GM10248 (cell line): ENCODE data around the gene MYO9B.

ENCODE experiments used
- CTCF ChIA-PET: fragments of 300-600 bp; sonication (Branson Sonifier 250); formaldehyde crosslinking; extraction: SDS; loops from one replicate; lab custom pipeline; 2021; ENCODE audit warnings: antibody characterized with exemption; lab: Yijun Ruan, JAX
- POLR2A ChIA-PET: fragments of 350-650 bp; sonication (Branson Sonifier 250); formaldehyde crosslinking; extraction: SDS; loops from one replicate; lab custom pipeline; 2020; ENCODE audit warnings: antibody characterized with exemption; lab: Yijun Ruan, JAX
- DNase-seq: peaks from one replicate; pipeline ENCODE4 v3.0.0; 2012; ENCODE audit errors: extremely low spot score
- TF ChIP-seq, protein P1 (sequence below): IDR thresholded peaks from 2 replicates; pipeline ENCODE4 v1.5.1; 2012; ENCODE audit warnings: mild to moderate bottlenecking, low read depth; ENCODE audit errors: extremely low read depth, missing control alignments, control extremely low read depth

The MYO9B gene

GRCh38 chr19:17145546-17146497 lies 70.2 kb downstream of the MYO9B start:
- no peak for DNase-seq
- TF ChIP-seq, protein P1, sequence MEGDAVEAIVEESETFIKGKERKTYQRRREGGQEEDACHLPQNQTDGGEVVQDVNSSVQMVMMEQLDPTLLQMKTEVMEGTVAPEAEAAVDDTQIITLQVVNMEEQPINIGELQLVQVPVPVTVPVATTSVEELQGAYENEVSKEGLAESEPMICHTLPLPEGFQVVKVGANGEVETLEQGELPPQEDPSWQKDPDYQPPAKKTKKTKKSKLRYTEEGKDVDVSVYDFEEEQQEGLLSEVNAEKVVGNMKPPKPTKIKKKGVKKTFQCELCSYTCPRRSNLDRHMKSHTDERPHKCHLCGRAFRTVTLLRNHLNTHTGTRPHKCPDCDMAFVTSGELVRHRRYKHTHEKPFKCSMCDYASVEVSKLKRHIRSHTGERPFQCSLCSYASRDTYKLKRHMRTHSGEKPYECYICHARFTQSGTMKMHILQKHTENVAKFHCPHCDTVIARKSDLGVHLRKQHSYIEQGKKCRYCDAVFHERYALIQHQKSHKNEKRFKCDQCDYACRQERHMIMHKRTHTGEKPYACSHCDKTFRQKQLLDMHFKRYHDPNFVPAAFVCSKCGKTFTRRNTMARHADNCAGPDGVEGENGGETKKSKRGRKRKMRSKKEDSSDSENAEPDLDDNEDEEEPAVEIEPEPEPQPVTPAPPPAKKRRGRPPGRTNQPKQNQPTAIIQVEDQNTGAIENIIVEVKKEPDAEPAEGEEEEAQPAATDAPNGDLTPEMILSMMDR = no peak
- ChIA-PET POLR2A (interaction anchor here (0.6 kb wide), 1 partner anchor 79 kb away, joined by 4 read pairs; no protein-coding TSS in a partner anchor), CTCF (no interaction called here)

- no peak for DNase-seq
- TF ChIP-seq, protein P1 = no peak
- CTCF ChIA-PET = interaction anchor here (1.0 kb wide), 1 partner anchor 23 kb away, joined by 4 read pairs; no protein-coding TSS in a partner anchor
- POLR2A ChIA-PET = no interaction called here
Measured at GRCh38 chr19:17148130-17148529, 72.6 kb downstream of the MYO9B start.

DNA sequence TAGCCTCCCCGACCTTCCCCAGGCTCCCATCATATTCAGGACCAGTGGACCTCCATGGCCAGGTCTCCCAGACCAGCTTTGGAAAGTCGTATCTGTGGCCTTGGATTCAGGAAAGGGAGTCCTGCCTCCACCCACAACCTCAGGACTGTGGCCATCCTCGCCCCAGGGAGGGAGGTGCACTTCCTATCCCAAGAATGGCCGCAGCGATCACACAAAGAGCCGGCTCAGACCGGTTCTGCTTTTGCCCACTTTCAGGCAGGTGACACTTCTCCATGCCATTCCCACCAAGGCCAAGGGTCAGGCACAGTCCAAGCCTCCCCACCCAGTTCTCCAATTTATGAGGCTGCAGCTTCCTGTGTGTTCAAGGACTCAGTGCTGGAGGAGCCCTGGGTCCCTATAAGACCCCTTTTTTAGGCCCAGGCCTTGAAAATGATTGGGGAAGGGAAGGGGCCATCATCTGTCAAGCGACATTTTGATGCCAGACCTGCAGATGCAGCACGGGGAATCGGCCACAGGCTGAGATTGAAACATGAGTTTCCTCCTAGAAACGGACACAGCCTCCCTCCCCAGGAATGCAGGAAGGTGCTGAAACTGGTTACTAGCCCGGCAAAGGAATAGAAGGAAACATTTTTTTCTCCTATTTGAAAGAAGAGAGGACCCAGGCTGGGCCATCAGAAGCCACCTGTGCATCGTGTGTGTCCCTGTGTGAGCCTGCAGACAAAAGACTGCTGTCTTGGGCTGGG lies 74.0 kb downstream of the MYO9B start:
- ChIA-PET POLR2A (no interaction called here), CTCF (interaction anchor here (1.1 kb wide), 1 partner anchor 15 kb away, joined by 3 read pairs; no protein-coding TSS in a partner anchor)
- TF ChIP-seq, protein P1 = no peak
- DNase-seq = no peak

DNA sequence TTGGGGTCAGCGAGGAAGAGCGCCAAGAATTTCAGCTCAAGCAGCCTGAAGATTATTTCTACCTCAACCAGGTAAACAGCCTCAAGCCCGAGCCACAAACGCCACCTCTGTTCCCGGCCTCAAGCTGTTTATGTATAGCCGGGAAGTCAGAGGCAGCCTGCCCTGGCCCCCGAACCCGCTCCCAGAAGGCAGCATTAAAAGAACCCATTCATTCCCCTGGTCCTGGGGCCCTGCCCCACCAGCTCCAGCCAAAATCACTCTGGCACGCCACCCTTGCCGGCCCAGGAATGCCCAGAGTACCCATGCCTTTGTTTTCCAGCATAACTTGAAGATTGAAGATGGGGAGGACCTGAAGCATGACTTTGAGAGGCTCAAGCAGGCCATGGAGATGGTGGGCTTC lies 78.4 kb downstream of the MYO9B start:
- CTCF ChIA-PET = interaction anchor here (0.7 to 1.4 kb wide), 3 partner anchors 15 to 73 kb away, joined by 3 to 5 read pairs (median 3); no protein-coding TSS in a partner anchor
- TF ChIP-seq, protein P1 = no peak

DNA sequence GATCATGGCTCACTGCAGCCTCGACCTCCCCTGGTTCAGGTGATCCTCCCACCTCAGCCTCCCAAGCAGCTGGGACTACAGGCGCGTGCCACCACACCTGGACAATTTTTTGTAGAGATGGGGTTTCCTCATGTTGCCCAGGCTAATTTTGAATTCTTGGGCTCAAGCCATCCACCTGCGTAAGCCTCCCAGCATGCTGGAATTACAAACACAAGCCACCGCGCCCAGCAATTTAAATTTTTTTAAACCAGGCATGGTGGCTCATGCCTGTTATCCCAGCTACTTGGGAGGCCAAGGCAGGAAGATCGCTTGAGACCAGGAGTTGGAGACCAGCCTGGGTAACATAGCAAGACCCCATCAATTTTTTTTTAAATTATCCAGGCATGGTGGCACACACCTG lies 79.7 kb downstream of the MYO9B start:
- POLR2A ChIA-PET = no interaction called here
- CTCF ChIA-PET = no interaction called here

More for the DNA sequence above, 78.4 kb downstream of the MYO9B start:
- POLR2A ChIA-PET = no interaction called here
- DNase-seq = no peak

More for the DNA sequence above, 79.7 kb downstream of the MYO9B start:
- TF ChIP-seq, protein P1 = no peak
- DNase-seq = no peak
